Liver (tissue), 3 donors: ENCODE measurements around the gene SLX4IP.

Experiments
- EGR1 ChIP-seq, 2 donors: IDR thresholded peaks; 2 replicates each; pipeline ENCODE4 v1.6.1; 2016 to 2018; ENCODE audit warnings: antibody characterized with exemption in 2 of 2, low read depth in 2 of 2
- SP1 ChIP-seq: IDR thresholded peaks from 2 replicates; pipeline ENCODE4 v1.6.1; 2018; ENCODE audit warnings: antibody characterized with exemption, mild to moderate bottlenecking
- YY1 ChIP-seq: IDR thresholded peaks from 2 replicates; pipeline ENCODE4 v1.6.1; 2016; ENCODE audit warnings: antibody characterized with exemption, mild to moderate bottlenecking
- TF ChIP-seq, protein P1 (sequence below): fragments of 150-350 bp; IDR thresholded peaks from 2 replicates; pipeline ENCODE4 v1.5.1; 2017; ENCODE audit warnings: improper control_type of control experiment, low read depth, low read length; ENCODE audit not compliant: missing input control
- TF ChIP-seq, protein P2 (sequence below): IDR thresholded peaks from 2 replicates; pipeline ENCODE4 v1.6.1; 2016; ENCODE audit warnings: antibody characterized with exemption, mild to moderate bottlenecking
- donor health status: healthy.
- donor health status: healthy.

DNA sequence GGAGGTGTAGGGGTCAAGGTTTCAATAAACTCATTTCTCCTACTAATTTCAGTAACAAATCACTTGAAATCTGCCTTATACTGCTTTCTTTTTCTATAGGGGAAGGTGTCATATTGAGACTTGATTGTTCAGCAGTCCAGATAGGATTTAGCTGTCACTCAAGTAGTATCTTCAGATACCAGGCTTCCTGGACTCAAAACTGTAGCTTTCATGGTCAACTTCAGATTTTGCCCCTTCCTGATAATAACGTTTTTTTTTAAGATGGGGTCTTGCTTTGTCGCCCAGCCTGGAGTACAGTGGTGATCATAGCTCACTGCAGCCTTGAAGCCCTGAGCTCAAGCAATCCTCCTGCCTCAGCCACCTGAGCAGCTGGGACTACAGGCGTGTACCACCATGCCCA, 160.9 kb downstream of the SLX4IP start:
- TF ChIP-seq, protein P1, sequence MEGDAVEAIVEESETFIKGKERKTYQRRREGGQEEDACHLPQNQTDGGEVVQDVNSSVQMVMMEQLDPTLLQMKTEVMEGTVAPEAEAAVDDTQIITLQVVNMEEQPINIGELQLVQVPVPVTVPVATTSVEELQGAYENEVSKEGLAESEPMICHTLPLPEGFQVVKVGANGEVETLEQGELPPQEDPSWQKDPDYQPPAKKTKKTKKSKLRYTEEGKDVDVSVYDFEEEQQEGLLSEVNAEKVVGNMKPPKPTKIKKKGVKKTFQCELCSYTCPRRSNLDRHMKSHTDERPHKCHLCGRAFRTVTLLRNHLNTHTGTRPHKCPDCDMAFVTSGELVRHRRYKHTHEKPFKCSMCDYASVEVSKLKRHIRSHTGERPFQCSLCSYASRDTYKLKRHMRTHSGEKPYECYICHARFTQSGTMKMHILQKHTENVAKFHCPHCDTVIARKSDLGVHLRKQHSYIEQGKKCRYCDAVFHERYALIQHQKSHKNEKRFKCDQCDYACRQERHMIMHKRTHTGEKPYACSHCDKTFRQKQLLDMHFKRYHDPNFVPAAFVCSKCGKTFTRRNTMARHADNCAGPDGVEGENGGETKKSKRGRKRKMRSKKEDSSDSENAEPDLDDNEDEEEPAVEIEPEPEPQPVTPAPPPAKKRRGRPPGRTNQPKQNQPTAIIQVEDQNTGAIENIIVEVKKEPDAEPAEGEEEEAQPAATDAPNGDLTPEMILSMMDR: no peak
- TF ChIP-seq SP1 (no peak), YY1 (no peak), EGR1 (IDR thresholded peaks at IDR 0.05; ENCODE audit: low read depth in 2 of 2) (no peak)
- TF ChIP-seq, protein P2, sequence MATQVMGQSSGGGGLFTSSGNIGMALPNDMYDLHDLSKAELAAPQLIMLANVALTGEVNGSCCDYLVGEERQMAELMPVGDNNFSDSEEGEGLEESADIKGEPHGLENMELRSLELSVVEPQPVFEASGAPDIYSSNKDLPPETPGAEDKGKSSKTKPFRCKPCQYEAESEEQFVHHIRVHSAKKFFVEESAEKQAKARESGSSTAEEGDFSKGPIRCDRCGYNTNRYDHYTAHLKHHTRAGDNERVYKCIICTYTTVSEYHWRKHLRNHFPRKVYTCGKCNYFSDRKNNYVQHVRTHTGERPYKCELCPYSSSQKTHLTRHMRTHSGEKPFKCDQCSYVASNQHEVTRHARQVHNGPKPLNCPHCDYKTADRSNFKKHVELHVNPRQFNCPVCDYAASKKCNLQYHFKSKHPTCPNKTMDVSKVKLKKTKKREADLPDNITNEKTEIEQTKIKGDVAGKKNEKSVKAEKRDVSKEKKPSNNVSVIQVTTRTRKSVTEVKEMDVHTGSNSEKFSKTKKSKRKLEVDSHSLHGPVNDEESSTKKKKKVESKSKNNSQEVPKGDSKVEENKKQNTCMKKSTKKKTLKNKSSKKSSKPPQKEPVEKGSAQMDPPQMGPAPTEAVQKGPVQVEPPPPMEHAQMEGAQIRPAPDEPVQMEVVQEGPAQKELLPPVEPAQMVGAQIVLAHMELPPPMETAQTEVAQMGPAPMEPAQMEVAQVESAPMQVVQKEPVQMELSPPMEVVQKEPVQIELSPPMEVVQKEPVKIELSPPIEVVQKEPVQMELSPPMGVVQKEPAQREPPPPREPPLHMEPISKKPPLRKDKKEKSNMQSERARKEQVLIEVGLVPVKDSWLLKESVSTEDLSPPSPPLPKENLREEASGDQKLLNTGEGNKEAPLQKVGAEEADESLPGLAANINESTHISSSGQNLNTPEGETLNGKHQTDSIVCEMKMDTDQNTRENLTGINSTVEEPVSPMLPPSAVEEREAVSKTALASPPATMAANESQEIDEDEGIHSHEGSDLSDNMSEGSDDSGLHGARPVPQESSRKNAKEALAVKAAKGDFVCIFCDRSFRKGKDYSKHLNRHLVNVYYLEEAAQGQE: no peak
